Gastroesophageal sphincter (tissue), 4 donors: ENCODE measurements around the gene HELZ. TPM values are rescaled to one million over a fixed set of nuclear protein-coding genes. Genes with fewer than 3 reads are reported as not detected.

Experiments used
- ATAC-seq: fragments of 150-250 bp; one replicate; pipeline ENCODE4 v1.9.1; 2016; ENCODE audit warnings: mild to moderate bottlenecking, moderate library complexity
- H3K27ac ChIP-seq, 4 donors: fragments of 200-600 bp; sonication (generic) in 3 of 4; 1 replicate in 3 of 4; 2 replicates in 1 of 4; pipeline ENCODE4 v1.5.1; 2016 to 2019
- H3K27me3 ChIP-seq: fragments of 200-600 bp; sonication (generic); one replicate; pipeline ENCODE4 v1.5.1; 2019
- H3K36me3 ChIP-seq, 2 donors: fragments of 200-600 bp; sonication (generic); one replicate each; pipeline ENCODE4 v1.5.1; 2019; ENCODE audit warnings: control low read depth in 1 of 2
- H3K4me1 ChIP-seq, 3 donors: fragments of 200-600 bp; sonication (generic); 1 replicate in 2 of 3; 2 replicates in 1 of 3; pipeline ENCODE4 v1.5.1; 2016 to 2019; ENCODE audit warnings: control low read depth in 2 of 3
- H3K4me3 ChIP-seq, 2 donors: fragments of 200-600 bp; sonication (generic); one replicate each; pipeline ENCODE4 v1.5.1; 2019; ENCODE audit warnings: mild to moderate bottlenecking in 1 of 2, moderate library complexity in 1 of 2
- H3K9me3 ChIP-seq, 3 donors: fragments of 200-600 bp; sonication (generic); one replicate each; pipeline ENCODE4 v1.5.1; 2017 to 2019; ENCODE audit warnings: control low read depth in 2 of 3
- CTCF ChIP-seq, 4 experiments: fragments of 200-600 bp in 2 of 4; fragments of 450-650 bp in 2 of 4; sonication (generic) in 1 of 4; IDR thresholded peaks; one replicate each; pipeline ENCODE4 v1.5.1; 2017 to 2019; ENCODE audit warnings: antibody characterized with exemption in 4 of 4, mild to moderate bottlenecking in 2 of 4, moderate library complexity in 2 of 4
- EP300 ChIP-seq: sonication (generic); formaldehyde crosslinking; IDR thresholded peaks from one replicate; pipeline ENCODE4 v1.6.1; 2017; ENCODE audit warnings: antibody characterized with exemption, mild to moderate bottlenecking
- POLR2A ChIP-seq, 2 donors: fragments of 450-650 bp; IDR thresholded peaks; one replicate each; pipeline ENCODE4 v1.6.1; 2017; ENCODE audit warnings: antibody characterized with exemption in 2 of 2, mild to moderate bottlenecking in 2 of 2, moderate library complexity in 1 of 2
- POLR2AphosphoS5 ChIP-seq: sonication (generic); formaldehyde crosslinking; IDR thresholded peaks from one replicate; pipeline ENCODE4 v1.6.1; 2017; ENCODE audit warnings: antibody characterized with exemption
- WGBS, 2 donors: methylation state at CpG; one replicate each; pipeline ENCODE4 v1.1.5; 2018; ENCODE audit warnings: low coverage in 1 of 2; 5-methylcytosine and 5-hydroxymethylcytosine counted together
- total RNA-seq, 4 donors: library from RNA; depleted of rRNA; stranded (reverse); fragments of >200 nt; gene quantifications; one replicate each; pipeline ENCODE4 v1.1.0, GENCODE V29; 2016

The HELZ gene
- total RNA-seq, 4 donors from 2014 or later = 43.7 to 70.2 (median 58.3) TPM

DNA sequence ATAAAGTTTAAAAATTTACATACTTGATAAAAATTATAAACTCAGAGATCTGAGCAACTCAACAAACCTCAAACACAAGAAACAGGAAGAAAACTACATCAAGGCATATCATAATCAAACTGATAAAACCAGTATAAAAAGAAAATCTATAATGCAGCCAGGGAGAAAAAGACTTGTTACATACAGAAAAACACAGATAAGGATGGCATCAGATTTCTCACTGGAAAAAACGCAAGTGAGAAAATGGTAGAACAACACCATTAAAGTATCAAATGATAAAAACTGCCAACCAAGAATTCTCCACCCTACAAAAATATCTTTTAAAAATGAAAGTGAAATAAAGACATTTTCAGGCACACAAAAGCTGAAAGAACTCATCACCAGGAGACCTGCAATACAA lies 129.6 kb downstream of the HELZ start:
- no peak for ATAC-seq
- no peak for TF ChIP-seq EP300
- TF ChIP-seq POLR2A (IDR thresholded peaks at IDR 0.05) = no peak
- no peak for TF ChIP-seq CTCF (IDR thresholded peaks at IDR 0.05)
- no peak for TF ChIP-seq POLR2AphosphoS5
- no peak overlapping the region for H3K4me3 ChIP-seq
- no peak overlapping the region for H3K27ac ChIP-seq
- 75 to 100% methylated on average over 1 of the region's 1 CpG for WGBS, 2 donors
- no peaks in the 10 kb centered on the region for H3K4me1 ChIP-seq
- peaks cover 0 to 91% of the 10 kb centered on the region in 2 donors for H3K36me3 ChIP-seq
- no peaks in the 10 kb centered on the region for H3K27me3 ChIP-seq
- H3K9me3 ChIP-seq = peaks cover 0 to 15% (median 0%) of the 10 kb centered on the region in 3 donors

DNA sequence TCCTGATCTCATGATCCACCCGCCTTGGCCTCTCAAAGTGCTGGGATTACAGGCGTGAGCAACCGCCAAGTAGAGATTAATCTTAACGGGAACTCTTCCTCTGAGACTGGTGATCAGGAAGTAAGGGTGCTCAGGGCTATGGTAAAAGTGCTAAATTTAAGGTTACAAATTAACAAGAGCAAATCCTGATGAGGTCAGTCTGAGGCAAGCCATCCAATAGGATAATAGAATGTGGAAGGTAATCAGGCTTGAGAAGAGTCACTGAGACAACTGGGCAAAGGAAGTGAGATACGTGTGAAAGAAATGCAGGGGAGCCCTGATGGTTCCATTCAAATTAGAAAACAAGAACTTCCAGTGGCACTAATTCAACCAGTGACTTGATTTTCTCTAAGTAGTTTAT lies 131.5 kb downstream of the HELZ start:
- Histone ChIP-seq H3K4me1 (no peaks in the 10 kb centered on the region), H3K4me3 (no peak overlapping the region), H3K36me3 (peaks cover 0 to 94% of the 10 kb centered on the region in 2 donors), H3K27me3 (no peaks in the 10 kb centered on the region), H3K9me3 (peaks cover 0 to 15% (median 0%) of the 10 kb centered on the region in 3 donors), H3K27ac (no peak overlapping the region)
- no peak for ATAC-seq
- no peak for TF ChIP-seq EP300
- no peak for TF ChIP-seq POLR2A (IDR thresholded peaks at IDR 0.05)
- no peak for TF ChIP-seq POLR2AphosphoS5
- 88 to 100% methylated on average over 1 to 5 of the region's 5 CpGs for WGBS, 2 donors

- 71 to 90% methylated on average over 1 of the region's 1 CpG for WGBS, 2 donors
- TF ChIP-seq EP300 (no peak), CTCF (IDR thresholded peaks at IDR 0.05) (no peak), POLR2A (IDR thresholded peaks at IDR 0.05) (no peak), POLR2AphosphoS5 (no peak)
- Histone ChIP-seq H3K4me1 (no peaks in the 10 kb centered on the region), H3K9me3 (peaks cover 0 to 14% (median 0%) of the 10 kb centered on the region in 3 donors), H3K4me3 (no peak overlapping the region), H3K36me3 (peaks cover 5 to 94% of the 10 kb centered on the region in 2 donors), H3K27me3 (no peaks in the 10 kb centered on the region), H3K27ac (no peak overlapping the region)
- no peak for ATAC-seq
These were observed 133.2 kb downstream of the HELZ start for GRCh38 chr17:67111808-67112207.

- H3K9me3 ChIP-seq = peaks cover 0 to 10% (median 0%) of the 10 kb centered on the region in 3 donors
- no peaks in the 10 kb centered on the region for H3K4me1 ChIP-seq
- ATAC-seq = no peak
- no peaks in the 10 kb centered on the region for H3K27me3 ChIP-seq
- H3K36me3 ChIP-seq = peaks cover 5 to 94% of the 10 kb centered on the region in 2 donors
- H3K4me3 ChIP-seq = no peak overlapping the region
- TF ChIP-seq POLR2A (IDR thresholded peaks at IDR 0.05) = no peak
- TF ChIP-seq CTCF (IDR thresholded peaks at IDR 0.05) = no peak
- no peak for TF ChIP-seq EP300
- TF ChIP-seq POLR2AphosphoS5 = no peak
- WGBS, 2 donors = 86 to 88% methylated on average over 2 of the region's 2 CpGs
- no peak overlapping the region for H3K27ac ChIP-seq
These were observed 133.7 kb downstream of the HELZ start for GRCh38 chr17:67111327-67111726.

- Histone ChIP-seq H3K36me3 (peaks cover 5 to 90% of the 10 kb centered on the region in 2 donors), H3K9me3 (peaks cover 0 to 3% (median 0%) of the 10 kb centered on the region in 3 donors), H3K27me3 (no peaks in the 10 kb centered on the region), H3K27ac (no peak overlapping the region), H3K4me1 (no peaks in the 10 kb centered on the region), H3K4me3 (no peak overlapping the region)
- 80 to 81% methylated on average over 3 of the region's 3 CpGs for WGBS, 2 donors
- ATAC-seq = no peak
- TF ChIP-seq CTCF (IDR thresholded peaks at IDR 0.05) (no peak), POLR2A (IDR thresholded peaks at IDR 0.05) (no peak), POLR2AphosphoS5 (no peak), EP300 (no peak)
These were observed 134.4 kb downstream of the HELZ start for GRCh38 chr17:67110619-67111018.
